A549 treated with dexamethasone at 1 μM for 4 hours (cell line): Measurements from ENCODE around the gene WDR45B. TPM values are rescaled to one million over a fixed set of nuclear protein-coding genes. Genes with fewer than 3 reads are reported as not detected.

Experiments
- total RNA-seq: library from RNA; stranded (reverse); fragments of 200-300 nt; extraction: Qiagen RNA extraction; gene quantifications from 5 replicates; pipeline ENCODE4 v1.2.3, GENCODE V29; 2022

WDR45B gene
- total RNA-seq = 89.2 to 98.0 TPM (median 95.1 TPM) in 5 replicates

GRCh38 chr17:82648165-82648668, at the start of gene WDR45B:
WDR45B (minus strand) TSS chr17:82648444; CDS start chr17:82648340, 104 bp downstream.

Other genes with a start within 250 kb of the WDR45B start
- 10.1 to 14.1 TPM (median 13.0 TPM) in 5 replicates for gene HEXD, start 230.1 kb downstream of the WDR45B start, total RNA-seq
- gene OGFOD3, start 229.9 kb downstream of the WDR45B start, total RNA-seq = 18.0 to 26.1 TPM (median 23.2 TPM) in 5 replicates
- gene CYBC1, start 197.7 kb downstream of the WDR45B start, total RNA-seq = 45.9 to 65.3 TPM (median 58.7 TPM) in 5 replicates
- 45.1 to 52.5 TPM (median 49.4 TPM) in 5 replicates for gene NARF, start 189.7 kb downstream of the WDR45B start, total RNA-seq
- 41.7 to 62.8 TPM (median 60.0 TPM) in 5 replicates for gene FOXK2, start 128.7 kb downstream of the WDR45B start, total RNA-seq
- 11.2 to 16.0 TPM (median 15.2 TPM) in 5 replicates for gene RAB40B, start 50.3 kb upstream of the WDR45B start, total RNA-seq
- gene FN3KRP, start 68.3 kb upstream of the WDR45B start, total RNA-seq = 70.4 to 72.5 TPM (median 72.2 TPM) in 5 replicates
- 6.3 to 10.9 TPM (median 9.4 TPM) in 5 replicates for gene FN3K, start 87.2 kb upstream of the WDR45B start, total RNA-seq
- gene TBCD, start 103.6 kb upstream of the WDR45B start, total RNA-seq = 51.6 to 76.4 TPM (median 70.1 TPM) in 5 replicates
- 0.02 to 0.06 TPM in 2 of 5 replicates, not detected in the others for gene ZNF750, start 191.6 kb upstream of the WDR45B start, total RNA-seq